A549 (cell line): ENCODE data around the gene SMYD1.

Experiments used
- BHLHE40 ChIP-seq: IDR thresholded peaks from 2 replicates; pipeline ENCODE4 v1.6.1; 2012; ENCODE audit warnings: low read depth, low read length, inconsistent platforms
- CBX8 ChIP-seq: fragments of 200-600 bp; sonication (generic); IDR thresholded peaks from 2 replicates; pipeline ENCODE4 v1.6.1; 2016
- CHD4 ChIP-seq: fragments of 200-600 bp; sonication (generic); IDR thresholded peaks from 2 replicates; pipeline ENCODE4 v1.6.1; 2016; ENCODE audit warnings: antibody characterized with exemption, mild to moderate bottlenecking, borderline replicate concordance
- EP300 ChIP-seq, 2 experiments: fragments of >200 bp; sonication (Bioruptor Twin); formaldehyde crosslinking; IDR thresholded peaks; 2 replicates in 1 of 2; 3 replicates in 1 of 2; pipeline ENCODE4 v1.6.1; 2016 to 2017
- ESRRA ChIP-seq: fragments of 150-350 bp; IDR thresholded peaks from 2 replicates; pipeline ENCODE4 v1.6.1; 2014; ENCODE audit warnings: mild to moderate bottlenecking, low read length, borderline replicate concordance
- FOSL2 ChIP-seq, 2 experiments: fragments of 450-650 bp in 1 of 2; fragments of >200 bp in 1 of 2; sonication (Bioruptor Twin) in 1 of 2; formaldehyde crosslinking; IDR thresholded peaks; 2 replicates each; pipeline versions ENCODE4 v1.5.0 to v1.6.1; 2016 to 2020; ENCODE audit warnings: mild to moderate bottlenecking in 1 of 2, moderate library complexity in 1 of 2
- KDM1A ChIP-seq: fragments of 200-600 bp; sonication (generic); IDR thresholded peaks from 2 replicates; pipeline ENCODE4 v1.6.1; 2016; ENCODE audit warnings: low read depth, mild to moderate bottlenecking
- RAD21 ChIP-seq, 2 experiments: fragments of >200 bp in 1 of 2; sonication (Bioruptor Twin) in 1 of 2; formaldehyde crosslinking in 1 of 2; IDR thresholded peaks in 1 of 2; conservative IDR thresholded peaks in 1 of 2; 2 replicates in 1 of 2; 3 replicates in 1 of 2; pipeline ENCODE4 v1.6.1; 2012 to 2018; ENCODE audit warnings: inconsistent platforms in 1 of 2
- RFX5 ChIP-seq: fragments of 450-650 bp; IDR thresholded peaks from 2 replicates; pipeline ENCODE4 v1.7.1; 2014; ENCODE audit warnings: antibody characterized with exemption, mild to moderate bottlenecking, moderate library complexity
- SMC3 ChIP-seq: fragments of >200 bp; sonication (Bioruptor Twin); formaldehyde crosslinking; IDR thresholded peaks from 3 replicates; pipeline ENCODE4 v1.6.1; 2018; ENCODE audit warnings: inconsistent platforms
- ZFP36 ChIP-seq: fragments of 450-650 bp; IDR thresholded peaks from 2 replicates; pipeline ENCODE4 v1.6.1; 2014; ENCODE audit warnings: borderline replicate concordance; ENCODE audit not compliant: partially characterized antibody
- TF ChIP-seq, protein P1 (sequence below): fragments of >200 bp; sonication (Bioruptor Twin); formaldehyde crosslinking; IDR thresholded peaks from 3 replicates; pipeline ENCODE4 v1.5.1; 2016
- TF ChIP-seq, protein P2 (sequence below): fragments of 450-650 bp; IDR thresholded peaks from 2 replicates; pipeline ENCODE4 v1.6.1; 2014; ENCODE audit warnings: antibody characterized with exemption
- TF ChIP-seq, protein P3 (sequence below): IDR thresholded peaks from 2 replicates; pipeline ENCODE4 v1.6.1; 2012

DNA sequence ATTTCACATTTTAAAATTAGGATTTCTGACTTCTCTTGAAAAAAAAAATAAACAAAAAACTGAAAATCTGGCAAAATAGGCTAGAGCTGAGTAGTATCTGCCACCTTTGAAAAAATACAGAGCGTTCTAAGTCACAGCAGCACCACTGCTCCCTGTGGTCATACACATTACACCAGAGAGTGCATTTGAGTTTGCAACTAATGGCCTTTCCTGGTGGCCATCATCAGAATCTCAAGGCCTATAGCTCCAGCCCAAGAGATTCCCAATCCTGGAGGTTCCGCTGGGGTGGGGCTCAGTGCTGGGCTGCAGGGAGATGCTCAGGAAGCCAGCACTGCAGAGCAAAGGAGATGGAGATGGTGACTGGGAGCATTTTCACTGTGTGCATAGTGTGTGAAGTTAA is 17.5 kb downstream of the SMYD1 start:
- TF ChIP-seq FOSL2 (IDR thresholded peaks at IDR 0.05): no peak
- no peak for TF ChIP-seq FOSL2 (CRISPR knock-in tag; IDR thresholded peaks at IDR 0.05)
- TF ChIP-seq, protein P1, sequence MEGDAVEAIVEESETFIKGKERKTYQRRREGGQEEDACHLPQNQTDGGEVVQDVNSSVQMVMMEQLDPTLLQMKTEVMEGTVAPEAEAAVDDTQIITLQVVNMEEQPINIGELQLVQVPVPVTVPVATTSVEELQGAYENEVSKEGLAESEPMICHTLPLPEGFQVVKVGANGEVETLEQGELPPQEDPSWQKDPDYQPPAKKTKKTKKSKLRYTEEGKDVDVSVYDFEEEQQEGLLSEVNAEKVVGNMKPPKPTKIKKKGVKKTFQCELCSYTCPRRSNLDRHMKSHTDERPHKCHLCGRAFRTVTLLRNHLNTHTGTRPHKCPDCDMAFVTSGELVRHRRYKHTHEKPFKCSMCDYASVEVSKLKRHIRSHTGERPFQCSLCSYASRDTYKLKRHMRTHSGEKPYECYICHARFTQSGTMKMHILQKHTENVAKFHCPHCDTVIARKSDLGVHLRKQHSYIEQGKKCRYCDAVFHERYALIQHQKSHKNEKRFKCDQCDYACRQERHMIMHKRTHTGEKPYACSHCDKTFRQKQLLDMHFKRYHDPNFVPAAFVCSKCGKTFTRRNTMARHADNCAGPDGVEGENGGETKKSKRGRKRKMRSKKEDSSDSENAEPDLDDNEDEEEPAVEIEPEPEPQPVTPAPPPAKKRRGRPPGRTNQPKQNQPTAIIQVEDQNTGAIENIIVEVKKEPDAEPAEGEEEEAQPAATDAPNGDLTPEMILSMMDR: no peak
- TF ChIP-seq, protein P2, sequence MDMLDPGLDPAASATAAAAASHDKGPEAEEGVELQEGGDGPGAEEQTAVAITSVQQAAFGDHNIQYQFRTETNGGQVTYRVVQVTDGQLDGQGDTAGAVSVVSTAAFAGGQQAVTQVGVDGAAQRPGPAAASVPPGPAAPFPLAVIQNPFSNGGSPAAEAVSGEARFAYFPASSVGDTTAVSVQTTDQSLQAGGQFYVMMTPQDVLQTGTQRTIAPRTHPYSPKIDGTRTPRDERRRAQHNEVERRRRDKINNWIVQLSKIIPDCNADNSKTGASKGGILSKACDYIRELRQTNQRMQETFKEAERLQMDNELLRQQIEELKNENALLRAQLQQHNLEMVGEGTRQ: no peak
- no peak for TF ChIP-seq RFX5
- TF ChIP-seq RAD21 (conservative IDR thresholded peaks at IDR 0.05 in 1 of 2, IDR thresholded peaks at IDR 0.05 in 1 of 2): no peak
- TF ChIP-seq ESRRA: no peak
- TF ChIP-seq ZFP36: no peak
- no peak for TF ChIP-seq KDM1A
- no peak for TF ChIP-seq BHLHE40
- TF ChIP-seq, protein P3, sequence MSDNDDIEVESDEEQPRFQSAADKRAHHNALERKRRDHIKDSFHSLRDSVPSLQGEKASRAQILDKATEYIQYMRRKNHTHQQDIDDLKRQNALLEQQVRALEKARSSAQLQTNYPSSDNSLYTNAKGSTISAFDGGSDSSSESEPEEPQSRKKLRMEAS: no peak
- TF ChIP-seq SMC3: no peak
- TF ChIP-seq EP300 (IDR thresholded peaks at IDR 0.05): no peak
- no peak for TF ChIP-seq CHD4
- no peak for TF ChIP-seq CBX8
